ENCODE results near the gene RRH.

Gene RRH

DNA sequence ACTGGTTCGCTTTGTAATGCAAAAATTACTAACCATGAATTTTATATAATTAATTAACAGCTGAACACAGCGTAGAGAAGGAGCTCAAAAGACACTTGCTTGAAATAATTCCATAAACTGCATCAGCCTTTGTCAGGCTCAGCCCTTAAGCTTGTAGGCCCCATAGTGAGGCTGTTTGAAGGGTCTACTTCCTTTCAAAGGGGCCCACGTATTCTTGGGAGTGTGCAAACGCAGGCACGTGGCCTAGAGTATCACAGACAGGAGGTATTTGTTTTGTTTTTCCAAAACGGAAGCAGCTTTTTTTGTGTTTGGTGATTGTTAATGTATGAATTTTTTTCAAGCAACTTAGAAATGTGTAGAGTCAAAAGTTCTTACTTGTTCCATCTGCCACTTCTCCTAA, 59.3 kb downstream of the RRH start:
- no peak for DNase-seq (ENCODE audit: low read depth)

DNA sequence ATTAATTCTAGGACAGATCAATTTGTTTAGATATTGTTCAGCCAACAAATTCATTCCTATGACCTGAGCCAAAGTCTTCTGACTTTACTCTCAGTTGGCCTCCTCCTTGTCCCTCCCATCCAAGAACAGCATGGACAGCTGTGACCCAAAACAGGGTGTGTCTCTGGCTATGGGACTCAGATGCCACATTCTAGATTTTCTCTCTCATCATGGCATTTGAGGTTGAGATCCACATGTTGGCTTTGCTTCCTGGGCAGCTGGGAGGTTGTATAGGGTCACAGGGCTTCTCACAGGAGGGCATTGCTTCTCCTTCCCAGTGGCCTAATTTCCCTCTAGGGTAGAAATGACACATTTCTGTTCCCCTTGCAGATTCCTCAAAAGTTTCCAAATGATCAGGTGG, 62.3 kb downstream of the RRH start:
- no peak for DNase-seq (ENCODE audit: low read depth)
